ENCODE data around the gene IL18R1. TPM values are rescaled to one million over a fixed set of nuclear protein-coding genes. Genes with fewer than 3 reads are reported as not detected.
A peak's percentile ranks its signal among the peaks of the same experiment; 100 is the strongest.

The IL18R1 gene
- total RNA-seq, 3 donors from 2014 or later = 3.9 to 6.1 (median 5.2) TPM

DNA sequence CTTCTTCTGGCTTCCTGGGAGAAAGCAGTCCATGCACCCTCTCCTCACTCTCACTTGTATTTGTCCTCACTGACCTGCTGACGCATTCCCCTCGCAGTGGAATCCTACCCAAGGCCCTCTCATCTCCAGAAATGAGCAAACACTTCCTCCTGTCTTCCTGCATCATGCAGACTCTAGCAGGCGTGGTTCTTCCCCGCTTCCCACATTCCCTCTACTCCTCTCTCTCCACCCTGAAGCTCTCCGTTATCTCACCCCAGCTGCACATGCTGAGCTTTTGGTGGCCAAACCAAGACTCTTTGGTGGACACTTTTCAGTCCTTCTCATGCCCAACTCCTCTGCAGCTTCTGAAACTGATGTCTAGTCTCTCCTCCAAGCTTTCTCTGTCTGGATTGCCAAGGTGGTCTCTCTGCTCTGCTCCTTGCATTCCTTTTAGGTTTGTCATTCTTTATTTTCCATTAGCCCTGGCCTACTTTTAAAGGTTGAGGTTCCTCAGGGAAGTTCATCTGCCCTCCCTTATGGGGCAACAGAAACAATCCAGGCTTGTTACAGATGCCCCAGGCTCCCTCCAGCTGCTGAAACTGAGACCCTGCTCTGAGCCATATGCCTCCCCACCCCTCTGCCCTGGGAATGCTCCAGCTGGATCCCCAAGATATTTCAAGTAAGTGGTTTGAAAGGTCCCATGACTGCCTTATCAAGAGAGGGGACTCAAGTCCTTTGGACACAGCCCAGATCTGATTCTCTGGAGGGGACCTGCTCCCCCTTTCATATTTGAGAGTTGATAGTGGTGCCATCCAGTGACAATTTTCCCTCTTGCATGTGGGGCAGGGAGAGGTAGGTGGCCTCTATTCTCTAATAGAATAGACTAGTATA lies 66.5 kb downstream of the IL18R1 start:
- intact Hi-C loops (cut with DNase I, micrococcal nuclease) = no loop called here
- TF ChIP-seq, protein P1, sequence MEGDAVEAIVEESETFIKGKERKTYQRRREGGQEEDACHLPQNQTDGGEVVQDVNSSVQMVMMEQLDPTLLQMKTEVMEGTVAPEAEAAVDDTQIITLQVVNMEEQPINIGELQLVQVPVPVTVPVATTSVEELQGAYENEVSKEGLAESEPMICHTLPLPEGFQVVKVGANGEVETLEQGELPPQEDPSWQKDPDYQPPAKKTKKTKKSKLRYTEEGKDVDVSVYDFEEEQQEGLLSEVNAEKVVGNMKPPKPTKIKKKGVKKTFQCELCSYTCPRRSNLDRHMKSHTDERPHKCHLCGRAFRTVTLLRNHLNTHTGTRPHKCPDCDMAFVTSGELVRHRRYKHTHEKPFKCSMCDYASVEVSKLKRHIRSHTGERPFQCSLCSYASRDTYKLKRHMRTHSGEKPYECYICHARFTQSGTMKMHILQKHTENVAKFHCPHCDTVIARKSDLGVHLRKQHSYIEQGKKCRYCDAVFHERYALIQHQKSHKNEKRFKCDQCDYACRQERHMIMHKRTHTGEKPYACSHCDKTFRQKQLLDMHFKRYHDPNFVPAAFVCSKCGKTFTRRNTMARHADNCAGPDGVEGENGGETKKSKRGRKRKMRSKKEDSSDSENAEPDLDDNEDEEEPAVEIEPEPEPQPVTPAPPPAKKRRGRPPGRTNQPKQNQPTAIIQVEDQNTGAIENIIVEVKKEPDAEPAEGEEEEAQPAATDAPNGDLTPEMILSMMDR (IDR thresholded peaks at IDR 0.05) = no peak
- no peaks in the 10 kb centered on the region for H3K4me1 ChIP-seq (ENCODE audit: low read depth)
- DNase-seq (no peak), ATAC-seq (no peak)
- H3K9me3 ChIP-seq = no peaks in the 10 kb centered on the region
- H3K36me3 ChIP-seq (ENCODE audit: low read depth) = no peaks in the 10 kb centered on the region
- H3K4me3 ChIP-seq = no peak overlapping the region

DNA sequence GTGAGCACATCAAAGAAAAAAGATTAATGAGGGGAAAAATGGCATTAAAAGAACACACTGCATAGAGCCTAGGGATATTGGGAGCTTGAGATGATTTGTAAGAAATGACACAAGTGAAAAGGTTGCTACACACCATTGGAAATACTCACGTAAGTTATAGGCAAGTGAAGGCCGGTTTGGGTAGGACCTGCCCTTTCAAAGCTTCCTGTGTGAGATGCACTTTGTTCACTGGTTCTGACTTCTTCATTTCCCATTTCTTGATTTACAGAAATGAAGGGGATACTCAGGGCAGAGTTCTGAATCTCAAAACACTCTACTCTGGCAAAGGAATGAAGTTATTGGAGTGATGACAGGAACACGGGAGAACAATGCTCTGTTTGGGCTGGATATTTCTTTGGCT lies 67.3 kb downstream of the IL18R1 start, which contains the start of gene IL18RAP:
Gene IL18RAP, plus strand, starts transcription at position 251 of the 400 bp plus-strand sequence. Its CDS starts 118 bp downstream, at position 369.
- Histone ChIP-seq H3K36me3 (ENCODE audit: low read depth) (no peaks in the 10 kb centered on the region), H3K9me3 (no peaks in the 10 kb centered on the region), H3K4me1 (ENCODE audit: low read depth) (no peaks in the 10 kb centered on the region), H3K4me3 (no peak within 1 kb of the TSS)
- intact Hi-C loops (cut with DNase I, micrococcal nuclease) = no loop called here
- ATAC-seq = no peak
- TF ChIP-seq, protein P1 (IDR thresholded peaks at IDR 0.05) = no peak
- no peak for DNase-seq

DNA sequence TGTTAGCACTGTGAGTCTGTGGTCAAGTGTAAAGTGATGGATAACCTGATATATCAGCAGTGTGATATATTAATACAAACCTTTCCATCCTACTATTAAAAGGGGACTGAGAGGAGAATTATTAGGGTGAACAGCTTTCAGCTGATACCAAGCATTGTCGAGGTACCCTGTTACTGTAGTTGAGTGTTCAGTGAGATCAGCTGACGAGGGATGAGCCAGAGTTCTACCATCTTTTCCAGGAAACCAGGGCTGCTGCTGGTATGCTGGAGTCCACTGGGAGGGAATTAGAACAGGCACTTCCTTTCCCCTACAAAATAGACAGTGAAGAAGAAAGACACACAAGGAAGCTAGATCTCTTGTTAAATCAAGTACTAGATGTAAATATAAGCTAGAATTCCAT lies 67.8 kb downstream of the IL18R1 start:
- Histone ChIP-seq H3K36me3 (ENCODE audit: low read depth) (no peaks in the 10 kb centered on the region), H3K4me3 (no peak overlapping the region), H3K9me3 (no peaks in the 10 kb centered on the region), H3K4me1 (ENCODE audit: low read depth) (no peaks in the 10 kb centered on the region)
- intact Hi-C loops (cut with DNase I, micrococcal nuclease) = no loop called here
- TF ChIP-seq, protein P1 (IDR thresholded peaks at IDR 0.05) = no peak
- no peak for ATAC-seq
- no peak for DNase-seq

DNA sequence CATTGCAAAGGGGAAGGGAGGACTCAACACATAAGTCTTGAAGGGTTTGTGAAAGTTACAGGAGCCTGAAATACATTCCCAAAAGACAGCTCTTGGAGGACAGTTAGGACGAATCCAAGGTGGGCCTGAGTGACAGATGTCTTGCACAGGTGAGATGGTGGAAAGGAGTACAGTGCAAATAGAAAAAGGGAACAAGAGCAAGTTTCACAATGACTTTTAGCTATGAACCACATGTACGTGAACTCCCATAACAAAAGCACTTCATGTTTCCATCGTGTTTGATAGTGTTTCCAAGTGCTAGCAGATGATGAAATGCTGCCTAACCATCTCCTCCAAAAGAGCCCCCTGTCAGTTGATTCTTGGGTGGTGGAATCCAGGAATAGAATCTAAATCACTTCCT lies 69.2 kb downstream of the IL18R1 start:
- no peaks in the 10 kb centered on the region for H3K9me3 ChIP-seq
- TF ChIP-seq, protein P1 (IDR thresholded peaks at IDR 0.05) = no peak
- no peaks in the 10 kb centered on the region for H3K4me1 ChIP-seq (ENCODE audit: low read depth)
- ATAC-seq (peak; percentile 44), DNase-seq (no peak)
- intact Hi-C loops (cut with DNase I, micrococcal nuclease) = no loop called here
- H3K36me3 ChIP-seq (ENCODE audit: low read depth) = no peaks in the 10 kb centered on the region
- H3K4me3 ChIP-seq = no peak overlapping the region

DNA sequence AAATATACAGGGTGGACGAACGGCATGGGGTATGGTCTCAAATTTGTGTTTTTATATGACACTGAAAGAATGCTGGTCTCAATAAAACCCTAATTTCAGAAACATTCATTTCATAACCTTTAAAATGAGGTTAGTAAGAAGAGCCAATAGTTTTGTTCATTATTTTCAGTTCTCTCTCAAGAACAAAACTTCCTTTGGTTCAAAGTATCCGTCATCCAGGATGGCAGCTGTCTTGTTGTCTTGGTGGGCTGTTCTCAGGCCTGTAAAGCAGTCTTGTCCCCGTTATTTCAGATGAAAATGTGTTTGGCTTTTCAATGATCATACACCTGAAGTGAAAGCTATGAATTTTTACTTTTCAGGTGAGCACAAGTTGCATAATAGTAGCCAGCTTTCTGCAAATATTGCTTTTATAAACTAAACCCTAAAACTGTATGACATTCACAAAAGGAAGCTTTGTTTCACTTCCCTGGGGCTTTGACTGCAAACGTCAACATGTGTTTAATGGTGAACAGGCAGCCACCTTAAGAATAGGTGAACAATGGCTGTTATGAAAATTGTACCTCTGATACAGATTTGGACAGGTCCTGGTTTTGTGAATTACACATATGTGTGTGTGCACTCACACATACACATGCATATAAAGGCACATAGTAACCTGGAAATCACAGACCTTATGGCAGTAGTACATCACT lies 70.0 kb downstream of the IL18R1 start:
- H3K36me3 ChIP-seq (ENCODE audit: low read depth) = no peaks in the 10 kb centered on the region
- H3K9me3 ChIP-seq = no peaks in the 10 kb centered on the region
- no peak for DNase-seq
- ATAC-seq = no peak
- TF ChIP-seq, protein P1 (IDR thresholded peaks at IDR 0.05) = no peak
- intact Hi-C loops (cut with DNase I, micrococcal nuclease) = no loop called here
- no peak overlapping the region for H3K4me3 ChIP-seq
- no peaks in the 10 kb centered on the region for H3K4me1 ChIP-seq (ENCODE audit: low read depth)
